Ascending aorta (tissue), 2 donors: ENCODE results near the gene ELL2. TPM values are rescaled to one million over a fixed set of nuclear protein-coding genes. Genes with fewer than 3 reads are reported as not detected.

Experiments used
- DNase-seq, 2 donors: peaks; one replicate each; pipeline ENCODE4 v3.0.0-alpha.2; 2019; ENCODE audit warnings: low spot score in 2 of 2
- H3K27ac ChIP-seq, 2 donors: fragments of 200-600 bp; sonication (generic); one replicate each; pipeline ENCODE4 v1.5.1; 2016 to 2017; ENCODE audit warnings: mild to moderate bottlenecking in 1 of 2
- H3K27me3 ChIP-seq: fragments of 200-600 bp; sonication (generic); one replicate; pipeline ENCODE4 v1.5.1; 2017
- H3K36me3 ChIP-seq, 2 donors: fragments of 200-600 bp; sonication (generic); one replicate each; pipeline ENCODE4 v1.5.1; 2016
- H3K4me1 ChIP-seq, 2 donors: fragments of 200-600 bp; sonication (generic); one replicate each; pipeline ENCODE4 v1.5.1; 2016 to 2017; ENCODE audit warnings: mild to moderate bottlenecking in 1 of 2
- H3K4me3 ChIP-seq, 2 donors: fragments of 200-600 bp; sonication (generic); one replicate each; pipeline ENCODE4 v1.5.1; 2016 to 2017; ENCODE audit warnings: mild to moderate bottlenecking in 1 of 2
- H3K9me3 ChIP-seq, 2 donors: fragments of 200-600 bp; sonication (generic); one replicate each; pipeline ENCODE4 v1.5.1; 2016
- CTCF ChIP-seq, 3 experiments: fragments of 200-600 bp in 2 of 3; fragments of 450-650 bp in 1 of 3; sonication (generic) in 2 of 3; IDR thresholded peaks; one replicate each; pipeline ENCODE4 v1.5.1; 2016 to 2019; ENCODE audit warnings: antibody characterized with exemption in 3 of 3, mild to moderate bottlenecking in 1 of 3, moderate library complexity in 1 of 3
- intact Hi-C: fragments of 100-400 bp; cut with DNase I; formaldehyde crosslinking; loops from one replicate; pipeline ENCODE4 v1.15.1; 2023
- total RNA-seq: library from RNA; depleted of rRNA; stranded (reverse); fragments of >200 nt; gene quantifications from one replicate; pipeline ENCODE4 v1.1.0, GENCODE V29; 2016

ELL2 gene
- total RNA-seq, 1 donor from 2014 or later, result 26.0 TPM

GRCh38 chr5:96004754-96005153 is 43.1 kb upstream of the ELL2 start:
- Histone ChIP-seq H3K4me3 (no peak overlapping the region), H3K27ac (no peak overlapping the region), H3K36me3 (no peaks in the 10 kb centered on the region), H3K9me3 (no peaks in the 10 kb centered on the region), H3K27me3 (no peaks in the 10 kb centered on the region), H3K4me1 (no peaks in the 10 kb centered on the region)
- no peak for TF ChIP-seq CTCF (IDR thresholded peaks at IDR 0.05)
- DNase-seq, result no peak
- intact Hi-C loops, result no loop called here

DNA sequence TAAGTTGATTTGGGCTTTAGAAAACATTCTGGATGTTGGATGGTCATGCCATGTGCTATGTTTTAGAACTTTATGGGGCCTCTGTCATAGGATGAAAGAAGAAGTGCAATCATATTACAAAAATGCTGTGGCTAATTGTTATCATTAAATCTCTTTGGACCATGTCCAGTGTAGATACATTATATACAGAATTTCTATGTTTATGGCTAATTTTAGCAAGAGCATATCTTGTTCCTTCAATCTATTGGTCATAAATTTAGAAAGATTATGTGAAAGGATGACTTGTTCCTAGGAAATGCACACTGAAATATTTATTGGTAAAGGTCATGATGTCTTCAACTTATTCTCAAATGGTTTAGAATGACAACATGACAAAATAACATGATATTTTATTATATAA is 42.4 kb upstream of the ELL2 start:
- Histone ChIP-seq H3K4me3 (no peak overlapping the region), H3K36me3 (no peaks in the 10 kb centered on the region), H3K27ac (no peak overlapping the region), H3K4me1 (no peaks in the 10 kb centered on the region), H3K27me3 (no peaks in the 10 kb centered on the region), H3K9me3 (no peaks in the 10 kb centered on the region)
- DNase-seq, result no peak
- intact Hi-C loops, result no loop called here
- TF ChIP-seq CTCF (IDR thresholded peaks at IDR 0.05), result no peak

- no peaks in the 10 kb centered on the region for H3K4me1 ChIP-seq
- H3K27ac ChIP-seq, result no peak overlapping the region
- no peaks in the 10 kb centered on the region for H3K36me3 ChIP-seq
- intact Hi-C loops, result no loop called here
- H3K4me3 ChIP-seq, result no peak overlapping the region
- no peak for DNase-seq
- no peaks in the 10 kb centered on the region for H3K27me3 ChIP-seq
- H3K9me3 ChIP-seq, result no peaks in the 10 kb centered on the region
- no peak for TF ChIP-seq CTCF (IDR thresholded peaks at IDR 0.05)
Measured at GRCh38 chr5:96001262-96001661, 39.6 kb upstream of the ELL2 start.

DNA sequence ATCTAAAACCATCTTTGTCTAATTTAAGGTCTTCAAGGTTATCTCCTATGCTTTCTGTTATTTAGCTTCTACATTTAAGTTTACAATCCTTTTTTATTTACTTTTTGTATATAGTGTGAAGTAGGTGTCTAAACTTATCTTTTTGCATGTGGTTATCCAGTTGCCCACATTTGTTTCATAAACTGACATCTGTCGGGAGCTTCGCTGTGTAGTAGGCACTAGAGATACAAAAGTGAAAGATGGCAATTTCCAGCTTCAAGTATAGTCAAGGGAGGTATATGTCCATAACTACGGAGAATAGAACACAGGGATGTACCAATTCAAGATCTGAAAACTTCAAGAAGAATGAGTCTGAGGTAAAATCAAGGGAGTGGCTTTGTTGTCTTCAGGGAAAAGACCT is 38.7 kb upstream of the ELL2 start:
- no peak for TF ChIP-seq CTCF (IDR thresholded peaks at IDR 0.05)
- no peaks in the 10 kb centered on the region for H3K9me3 ChIP-seq
- no peak for DNase-seq
- H3K36me3 ChIP-seq, result no peaks in the 10 kb centered on the region
- H3K4me3 ChIP-seq, result no peak overlapping the region
- H3K27ac ChIP-seq, result no peak overlapping the region
- intact Hi-C loops, result no loop called here
- H3K4me1 ChIP-seq, result no peaks in the 10 kb centered on the region
- no peaks in the 10 kb centered on the region for H3K27me3 ChIP-seq

DNA sequence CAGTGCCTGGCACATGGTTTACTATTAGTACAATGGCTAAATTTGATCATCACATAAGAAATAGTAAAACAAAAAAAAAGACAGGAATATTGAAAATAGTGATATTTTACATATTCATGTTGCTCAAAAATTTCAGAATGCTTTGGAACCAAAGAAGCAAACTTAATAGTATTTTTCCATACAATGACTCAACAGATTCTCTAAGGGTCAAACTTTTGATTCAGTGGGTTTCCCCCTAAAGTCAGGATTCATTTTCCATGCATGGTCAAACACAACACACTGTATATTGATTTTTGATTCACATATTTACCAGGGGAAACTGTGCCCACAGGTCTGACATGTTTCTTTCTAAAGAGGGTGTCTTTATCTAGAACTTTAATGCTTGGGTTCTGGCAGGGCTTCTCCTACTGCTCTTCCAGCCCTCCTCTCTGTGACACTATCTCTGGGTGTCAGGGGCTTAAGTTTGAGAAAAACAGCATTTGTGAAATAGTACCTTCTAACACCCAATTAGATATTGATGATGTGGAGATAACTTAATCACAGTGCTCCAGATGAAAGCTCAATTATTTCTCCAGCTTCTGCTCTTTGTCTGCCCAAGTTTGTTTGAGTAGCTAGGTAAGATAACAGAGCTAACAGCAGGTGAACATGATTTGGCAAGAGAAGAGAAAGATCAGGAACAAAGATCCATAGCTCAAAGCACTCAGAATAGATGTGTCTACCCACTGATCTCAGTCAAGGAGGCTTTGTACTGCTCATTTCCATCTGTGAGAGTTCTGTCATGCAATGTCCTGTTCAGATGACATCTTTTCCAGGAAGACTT is 35.5 kb upstream of the ELL2 start:
- H3K9me3 ChIP-seq, result no peaks in the 10 kb centered on the region
- intact Hi-C loops, result no loop called here

More for the DNA sequence above, 35.5 kb upstream of the ELL2 start:
- no peak overlapping the region for H3K27ac ChIP-seq
- H3K4me1 ChIP-seq, result no peaks in the 10 kb centered on the region
- no peak for DNase-seq
- no peaks in the 10 kb centered on the region for H3K36me3 ChIP-seq
- no peaks in the 10 kb centered on the region for H3K27me3 ChIP-seq
- H3K4me3 ChIP-seq, result no peak overlapping the region
- no peak for TF ChIP-seq CTCF (IDR thresholded peaks at IDR 0.05)
